IMR-90 (cell line): ENCODE data around the gene STUB1.

Source experiments
- CTCF ChIP-seq: conservative IDR thresholded peaks from 2 replicates; pipeline ENCODE4 v1.5.1; 2012; ENCODE audit warnings: mild to moderate bottlenecking, low read depth, low read length, improper control_type of control experiment
- RAD21 ChIP-seq: IDR thresholded peaks from 2 replicates; pipeline ENCODE4 v1.6.1; 2012; ENCODE audit warnings: low read length, improper control_type of control experiment
- RCOR1 ChIP-seq: IDR thresholded peaks from 2 replicates; pipeline ENCODE4 v1.6.1; 2012; ENCODE audit warnings: mild to moderate bottlenecking, low read length, improper control_type of control experiment; ENCODE audit not compliant: insufficient replicate concordance

GRCh38 chr16:642189-643049 lies 37.8 kb upstream of the STUB1 start:
- TF ChIP-seq CTCF (no peak), RCOR1 (no peak), RAD21 (no peak)
